H1 (cell line): Measurements from ENCODE around the gene ATP8B3.

Experiments
- BCL11A ChIP-seq, 2 experiments: IDR thresholded peaks; one replicate each; pipeline ENCODE4 v1.6.1; 2011; ENCODE audit warnings: low read depth in 2 of 2, low read length in 2 of 2, mild to moderate bottlenecking in 2 of 2
- CEBPB ChIP-seq: IDR thresholded peaks from 2 replicates; pipeline ENCODE4 v1.6.1; 2012; ENCODE audit warnings: low read depth, low read length
- CHD2 ChIP-seq: IDR thresholded peaks from 2 replicates; pipeline ENCODE4 v1.6.1; 2012; ENCODE audit warnings: low read length, improper control_type of control experiment
- CREB1 ChIP-seq: IDR thresholded peaks from 2 replicates; pipeline ENCODE4 v1.6.1; 2012; ENCODE audit warnings: inconsistent platforms
- EP300 ChIP-seq, 2 experiments: IDR thresholded peaks; 1 replicate in 1 of 2; 2 replicates in 1 of 2; pipeline ENCODE4 v1.6.1; 2011 to 2012; ENCODE audit warnings: low read depth in 2 of 2, low read length in 2 of 2, mild to moderate bottlenecking in 2 of 2, borderline replicate concordance in 1 of 2, inconsistent platforms in 1 of 2, moderate library complexity in 1 of 2
- EZH2 ChIP-seq: fragments of 200-600 bp; sonication (generic); IDR thresholded peaks from 2 replicates; pipeline ENCODE4 v1.7.1; 2012; ENCODE audit warnings: low read depth, mild to moderate bottlenecking, moderate library complexity, low read length, inconsistent platforms; ENCODE audit not compliant: severe bottlenecking
- POLR2A ChIP-seq, 2 experiments: IDR thresholded peaks; 1 replicate in 1 of 2; 2 replicates in 1 of 2; pipeline ENCODE4 v1.6.1; 2011; ENCODE audit warnings: low read depth in 2 of 2, low read length in 2 of 2, mild to moderate bottlenecking in 2 of 2; ENCODE audit errors: control extremely low read depth in 1 of 2
- POLR2AphosphoS5 ChIP-seq: IDR thresholded peaks from 2 replicates; pipeline ENCODE4 v1.6.1; 2011; ENCODE audit warnings: low read depth, low read length
- SIN3A ChIP-seq, 2 experiments: IDR thresholded peaks in 1 of 2; conservative IDR thresholded peaks in 1 of 2; 2 replicates each; pipeline ENCODE4 v1.6.1; 2011 to 2012; ENCODE audit warnings: low read length in 2 of 2, improper control_type of control experiment in 1 of 2, low read depth in 1 of 2, mild to moderate bottlenecking in 1 of 2
- SRF ChIP-seq: IDR thresholded peaks from 2 replicates; pipeline ENCODE4 v1.6.1; 2011; ENCODE audit warnings: mild to moderate bottlenecking, low read depth, low read length, moderate library complexity
- TF ChIP-seq, protein P1 (sequence below): IDR thresholded peaks from 2 replicates; pipeline ENCODE4 v1.6.1; 2012; ENCODE audit warnings: inconsistent platforms
- TF ChIP-seq, protein P2 (sequence below), 3 experiments: IDR thresholded peaks; 1 replicate in 2 of 3; 2 replicates in 1 of 3; pipeline versions ENCODE4 v1.5.1 to v1.6.1; 2011; ENCODE audit warnings: low read length in 3 of 3, mild to moderate bottlenecking in 3 of 3, inconsistent platforms in 2 of 3, low read depth in 1 of 3, moderate library complexity in 1 of 3; ENCODE audit not compliant: insufficient read depth in 1 of 3; ENCODE audit errors: control extremely low read depth in 1 of 3

DNA sequence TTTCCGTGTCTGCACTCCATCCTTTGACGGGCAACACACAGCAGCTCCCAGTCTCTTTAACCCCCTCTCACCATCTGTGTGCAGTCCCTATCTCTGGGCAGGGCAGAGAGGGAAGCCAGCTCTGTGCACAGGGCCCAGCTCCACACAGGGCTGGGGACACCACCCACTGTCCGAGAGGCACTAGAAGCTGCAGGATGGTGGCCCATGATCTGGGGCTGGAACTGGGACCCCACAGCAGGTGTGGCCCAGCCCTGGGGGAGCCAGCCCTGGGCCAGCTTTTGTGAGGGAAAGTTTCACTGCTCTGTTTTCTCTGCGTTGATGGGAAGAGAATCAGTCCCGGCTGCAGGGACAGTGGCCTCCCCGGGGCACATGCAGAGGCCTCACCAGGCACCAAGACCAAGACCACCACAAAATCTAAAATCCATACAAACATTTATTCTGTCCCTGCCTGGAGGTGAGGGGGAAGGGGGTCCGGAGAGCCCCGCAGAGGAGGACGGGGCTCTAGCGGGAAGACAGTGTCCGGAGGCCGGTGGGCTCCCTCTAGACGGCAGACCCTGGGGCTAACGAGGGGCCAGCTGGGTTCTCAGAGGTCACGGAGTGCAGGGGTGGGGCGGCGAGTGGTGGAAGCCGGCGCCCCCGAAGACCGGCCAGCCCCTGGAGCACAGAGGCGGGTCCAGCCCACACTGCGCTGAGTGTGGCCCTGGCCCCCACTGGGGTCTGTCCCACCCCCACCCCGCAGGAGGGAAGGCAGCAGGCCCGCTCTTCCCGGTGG, 2.9 kb upstream of the ATP8B3 start:
- TF ChIP-seq, protein P1, sequence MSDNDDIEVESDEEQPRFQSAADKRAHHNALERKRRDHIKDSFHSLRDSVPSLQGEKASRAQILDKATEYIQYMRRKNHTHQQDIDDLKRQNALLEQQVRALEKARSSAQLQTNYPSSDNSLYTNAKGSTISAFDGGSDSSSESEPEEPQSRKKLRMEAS, result no peak
- TF ChIP-seq, protein P2, sequence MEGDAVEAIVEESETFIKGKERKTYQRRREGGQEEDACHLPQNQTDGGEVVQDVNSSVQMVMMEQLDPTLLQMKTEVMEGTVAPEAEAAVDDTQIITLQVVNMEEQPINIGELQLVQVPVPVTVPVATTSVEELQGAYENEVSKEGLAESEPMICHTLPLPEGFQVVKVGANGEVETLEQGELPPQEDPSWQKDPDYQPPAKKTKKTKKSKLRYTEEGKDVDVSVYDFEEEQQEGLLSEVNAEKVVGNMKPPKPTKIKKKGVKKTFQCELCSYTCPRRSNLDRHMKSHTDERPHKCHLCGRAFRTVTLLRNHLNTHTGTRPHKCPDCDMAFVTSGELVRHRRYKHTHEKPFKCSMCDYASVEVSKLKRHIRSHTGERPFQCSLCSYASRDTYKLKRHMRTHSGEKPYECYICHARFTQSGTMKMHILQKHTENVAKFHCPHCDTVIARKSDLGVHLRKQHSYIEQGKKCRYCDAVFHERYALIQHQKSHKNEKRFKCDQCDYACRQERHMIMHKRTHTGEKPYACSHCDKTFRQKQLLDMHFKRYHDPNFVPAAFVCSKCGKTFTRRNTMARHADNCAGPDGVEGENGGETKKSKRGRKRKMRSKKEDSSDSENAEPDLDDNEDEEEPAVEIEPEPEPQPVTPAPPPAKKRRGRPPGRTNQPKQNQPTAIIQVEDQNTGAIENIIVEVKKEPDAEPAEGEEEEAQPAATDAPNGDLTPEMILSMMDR (IDR thresholded peaks at IDR 0.05; ENCODE audit: control extremely low read depth in 1 of 3, insufficient read depth in 1 of 3, low read depth in 1 of 3, low read length in 3 of 3), result no peak
- TF ChIP-seq POLR2AphosphoS5, result no peak
- no peak for TF ChIP-seq CEBPB
- no peak for TF ChIP-seq EP300 (IDR thresholded peaks at IDR 0.05; ENCODE audit: borderline replicate concordance in 1 of 2, low read depth in 2 of 2, low read length in 2 of 2)
- no peak for TF ChIP-seq CHD2
- no peak for TF ChIP-seq CREB1
- no peak for TF ChIP-seq BCL11A (IDR thresholded peaks at IDR 0.05; ENCODE audit: low read depth in 2 of 2, low read length in 2 of 2)
- TF ChIP-seq EZH2, result no peak
- TF ChIP-seq SIN3A (conservative IDR thresholded peaks at IDR 0.05 in 1 of 2, IDR thresholded peaks at IDR 0.05 in 1 of 2; ENCODE audit: low read depth in 1 of 2, low read length in 2 of 2), result no peak
- TF ChIP-seq POLR2A (IDR thresholded peaks at IDR 0.05; ENCODE audit: control extremely low read depth in 1 of 2, low read depth in 2 of 2, low read length in 2 of 2), result no peak
- TF ChIP-seq SRF, result no peak
